GM18505 (cell line): ENCODE results near the gene SOX5.

ENCODE experiments used
- ATAC-seq: cut with Tn5 transposase; IDR thresholded peaks from one replicate; pipeline ENCODE4 v1.9.1; 2021; ENCODE audit not compliant: unreplicated experiment
- POLR2A ChIP-seq: IDR thresholded peaks from 4 replicates; pipeline ENCODE4 v1.6.1; 2011; ENCODE audit warnings: borderline replicate concordance; ENCODE audit not compliant: insufficient read depth, insufficient read length; ENCODE audit errors: extremely low read depth

The SOX5 gene

DNA sequence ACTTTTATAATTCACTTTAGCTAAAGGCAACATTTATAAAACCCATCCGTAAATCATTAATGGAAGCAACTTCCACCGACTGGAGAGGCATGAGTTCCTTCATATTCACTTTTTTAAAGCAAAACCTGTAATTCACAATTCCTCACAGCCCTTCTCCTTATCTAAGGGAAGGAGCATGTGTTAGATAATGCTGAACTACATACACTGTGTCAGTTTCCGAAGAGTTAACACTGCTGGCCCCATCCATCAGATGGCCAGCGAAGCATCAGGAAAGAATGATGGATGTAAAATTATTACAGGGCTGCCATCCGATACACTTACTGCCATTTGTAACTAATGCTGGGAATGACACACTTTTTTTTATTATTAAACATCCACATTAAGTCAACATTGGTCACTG is 392.8 kb downstream of the SOX5 start:
- no peak for TF ChIP-seq POLR2A
- no peak for ATAC-seq

DNA sequence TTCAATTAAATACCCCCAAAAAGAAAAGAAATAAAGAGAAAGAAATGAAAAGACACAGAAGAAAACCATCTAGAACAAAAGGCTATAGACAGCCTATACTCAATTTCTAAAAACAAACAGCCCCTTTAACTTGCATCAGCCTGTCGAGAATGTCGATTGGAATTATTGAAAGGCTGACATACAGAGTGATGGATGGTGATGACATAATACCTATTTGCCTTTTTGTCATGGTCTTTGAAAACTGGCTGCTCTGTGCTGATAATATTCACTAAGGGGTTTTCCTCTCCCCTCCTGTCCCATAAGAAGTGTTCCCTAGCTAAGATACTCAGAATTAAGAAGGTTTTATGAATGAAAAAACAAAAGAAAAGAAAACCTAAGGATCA is 393.7 kb downstream of the SOX5 start:
- ATAC-seq, result no peak
- no peak for TF ChIP-seq POLR2A

DNA sequence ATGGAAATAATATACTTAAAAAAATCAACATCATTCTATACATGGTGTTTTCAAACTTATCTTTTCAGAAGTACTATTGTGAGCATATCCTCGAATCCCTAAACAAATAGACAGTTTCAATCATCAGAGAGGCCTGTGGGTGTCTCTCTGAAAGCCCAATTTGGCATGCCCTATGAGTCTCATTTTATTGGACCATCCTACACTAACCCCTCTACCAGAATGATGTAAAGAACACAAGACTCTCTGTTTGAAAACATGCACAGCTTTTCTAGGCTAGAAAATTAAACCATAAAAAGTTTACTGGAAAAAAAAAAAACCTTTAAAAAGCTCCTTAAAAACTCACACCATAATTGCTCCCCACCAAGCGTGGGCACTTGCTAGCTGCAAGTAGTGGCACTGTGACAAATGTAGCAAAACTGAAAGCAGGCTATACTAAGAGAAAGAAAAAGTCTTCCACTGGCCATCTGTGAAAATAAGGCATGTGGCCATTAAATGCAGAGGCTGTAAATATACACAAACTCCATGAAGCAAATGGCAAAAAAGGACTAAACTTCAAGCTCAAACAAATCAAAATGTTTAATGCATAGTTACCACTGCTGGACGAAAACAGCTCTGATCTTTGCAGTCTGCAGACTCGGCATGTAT is 394.2 kb downstream of the SOX5 start:
- no peak for ATAC-seq
- TF ChIP-seq POLR2A, result no peak

DNA sequence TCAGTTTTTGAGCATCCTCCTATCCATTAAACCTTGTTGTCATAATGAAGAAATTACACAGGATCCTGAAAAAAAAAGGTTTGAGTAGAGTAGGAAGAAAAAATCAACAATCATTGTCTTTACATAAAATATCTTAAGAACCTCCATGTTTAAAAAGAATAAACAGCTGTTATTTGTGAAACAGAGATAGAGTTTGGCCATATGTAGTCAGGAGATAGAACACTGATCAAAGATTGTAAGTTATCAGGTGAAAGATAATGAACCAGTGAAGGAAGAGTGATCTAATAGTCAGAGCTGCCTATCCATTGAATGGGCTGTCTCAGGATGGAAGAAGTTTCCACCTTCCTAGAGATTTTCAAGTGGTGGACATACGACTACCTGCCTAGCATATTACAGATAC is 397.1 kb downstream of the SOX5 start:
- no peak for TF ChIP-seq POLR2A
- ATAC-seq, result no peak

DNA sequence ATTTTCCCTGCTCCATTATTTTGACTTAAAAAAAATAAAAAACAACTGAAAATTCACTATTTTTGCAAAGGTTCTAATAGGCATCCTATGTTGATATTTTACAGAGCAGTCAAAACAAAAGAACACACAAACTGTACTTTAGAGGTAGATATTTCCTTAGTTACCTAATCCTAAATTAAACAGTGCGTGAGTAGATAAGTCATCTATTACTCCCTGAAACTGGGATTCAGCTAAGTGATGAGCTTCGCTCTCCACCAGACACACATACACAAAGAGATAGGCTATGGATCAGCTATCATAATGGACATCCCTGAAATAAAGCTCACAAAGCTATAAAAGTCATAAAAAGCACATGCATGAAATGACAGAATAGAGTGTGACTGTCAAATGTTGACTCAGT is 398.7 kb downstream of the SOX5 start:
- no peak for ATAC-seq

DNA sequence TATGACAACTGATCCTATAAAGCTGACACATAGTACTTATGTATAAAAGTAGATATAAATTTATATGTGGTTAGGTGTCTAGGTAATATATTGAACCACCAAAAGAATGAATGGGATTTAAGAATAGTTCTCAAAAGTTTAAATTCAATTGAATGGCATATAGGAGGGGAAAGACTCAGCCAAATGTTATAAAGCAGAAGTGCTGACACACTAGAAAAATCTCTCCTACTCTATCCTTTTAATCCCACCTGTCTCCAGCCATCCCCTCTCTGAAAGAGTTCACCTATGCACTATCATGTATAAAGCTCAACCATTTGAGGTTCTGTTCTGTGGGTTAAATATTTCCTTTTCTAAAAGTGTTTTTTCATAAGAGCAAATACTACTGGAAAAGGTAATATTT is 400.7 kb downstream of the SOX5 start:
- ATAC-seq, result no peak
- no peak for TF ChIP-seq POLR2A

More for the DNA sequence above, 398.7 kb downstream of the SOX5 start:
- TF ChIP-seq POLR2A, result no peak

DNA sequence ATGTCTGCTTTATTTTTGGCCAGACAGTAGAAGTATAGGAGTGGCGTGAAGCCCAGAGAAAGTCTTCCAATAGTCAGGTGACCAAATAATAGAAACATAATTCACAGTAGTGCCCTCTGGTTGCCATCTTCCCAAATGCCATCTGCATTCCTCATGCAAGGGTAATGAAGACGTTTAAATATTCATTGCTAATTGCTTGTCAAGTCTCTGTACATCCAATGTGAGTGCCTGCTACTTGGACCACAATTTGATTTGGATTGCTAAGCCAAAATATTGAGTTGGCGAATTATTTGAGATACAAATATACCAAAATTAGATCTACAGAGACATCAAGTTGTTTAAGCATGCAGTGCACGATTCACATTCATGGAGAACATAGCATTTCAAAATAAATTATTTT is 402.7 kb downstream of the SOX5 start:
- no peak for ATAC-seq
- no peak for TF ChIP-seq POLR2A

DNA sequence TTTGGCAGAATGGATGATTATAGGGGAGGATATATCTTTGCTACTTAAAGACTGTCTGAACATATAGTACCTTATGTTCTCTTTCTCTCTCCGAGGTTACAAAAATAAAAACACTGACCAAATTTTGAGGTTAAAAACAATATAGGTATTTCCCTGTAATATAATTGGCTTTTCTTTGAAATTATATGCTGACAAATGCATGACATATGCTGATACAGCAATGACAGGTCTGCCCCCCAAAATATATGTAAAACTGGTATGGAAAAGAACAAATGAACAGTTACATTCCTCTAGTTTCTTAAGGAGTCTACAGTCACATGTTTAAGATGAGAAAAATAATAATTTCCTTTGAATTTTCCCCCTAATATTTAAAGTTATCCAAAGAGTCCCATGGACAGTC is 405.7 kb downstream of the SOX5 start:
- ATAC-seq, result no peak
- TF ChIP-seq POLR2A, result no peak

DNA sequence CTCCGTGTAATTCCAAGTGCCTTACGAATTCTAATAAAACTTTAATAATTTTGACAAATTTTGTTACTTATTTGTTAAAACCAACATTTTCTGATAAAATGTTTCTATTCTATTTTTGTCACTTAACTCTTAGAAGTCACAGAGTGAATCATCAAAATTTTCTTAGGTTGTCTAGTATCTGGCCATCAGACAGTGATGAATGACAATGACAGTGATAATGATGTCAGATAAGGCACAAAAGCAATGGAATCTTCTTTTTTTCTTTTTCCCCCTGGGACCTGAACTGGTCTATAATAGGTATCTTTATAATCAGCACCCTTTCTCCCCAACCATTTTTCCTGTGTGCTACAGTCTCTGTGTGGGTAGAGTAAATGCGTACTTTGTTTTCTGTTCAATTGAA is 407.3 kb downstream of the SOX5 start:
- no peak for TF ChIP-seq POLR2A

DNA sequence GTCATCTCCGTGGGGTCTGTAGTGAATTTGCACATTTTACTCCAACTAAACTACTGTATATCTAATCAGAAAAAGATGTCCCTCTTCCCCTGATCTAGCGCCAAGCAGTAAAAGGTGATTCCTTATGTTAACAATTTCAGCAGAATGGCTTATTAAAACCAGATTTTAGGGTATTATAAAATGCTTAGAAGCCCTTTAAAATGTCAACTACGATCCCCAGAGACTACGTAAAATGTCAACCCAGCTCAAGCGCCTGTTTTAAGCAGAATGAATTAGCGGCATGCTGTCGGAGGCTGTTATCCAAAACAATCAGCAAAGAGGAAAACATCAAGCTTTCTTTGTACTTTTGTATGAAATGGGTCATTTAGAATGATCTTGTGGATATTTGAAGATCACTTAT is 408.9 kb downstream of the SOX5 start:
- no peak for TF ChIP-seq POLR2A
- ATAC-seq, result no peak

More for the DNA sequence above, 407.3 kb downstream of the SOX5 start:
- no peak for ATAC-seq

DNA sequence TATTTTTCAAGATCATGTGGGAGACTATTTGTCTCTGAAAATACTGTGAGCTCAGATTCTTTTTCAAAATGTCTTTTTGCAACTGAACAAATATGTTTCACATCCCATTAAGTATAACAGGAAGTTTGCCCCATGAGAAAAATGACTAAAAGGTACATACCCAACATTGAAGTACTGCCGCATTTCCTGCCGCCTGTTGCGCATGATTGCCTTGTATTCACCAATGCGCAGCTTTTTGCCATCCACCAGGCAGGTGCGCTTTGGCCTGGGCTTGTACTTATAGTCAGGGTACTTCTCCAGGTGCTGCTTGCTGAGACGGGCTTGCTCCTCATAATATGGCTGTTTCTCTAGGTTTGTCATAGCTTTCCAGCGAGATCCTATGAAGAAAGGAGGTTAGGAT is 413.2 kb downstream of the SOX5 start:
- no peak for ATAC-seq
- no peak for TF ChIP-seq POLR2A

DNA sequence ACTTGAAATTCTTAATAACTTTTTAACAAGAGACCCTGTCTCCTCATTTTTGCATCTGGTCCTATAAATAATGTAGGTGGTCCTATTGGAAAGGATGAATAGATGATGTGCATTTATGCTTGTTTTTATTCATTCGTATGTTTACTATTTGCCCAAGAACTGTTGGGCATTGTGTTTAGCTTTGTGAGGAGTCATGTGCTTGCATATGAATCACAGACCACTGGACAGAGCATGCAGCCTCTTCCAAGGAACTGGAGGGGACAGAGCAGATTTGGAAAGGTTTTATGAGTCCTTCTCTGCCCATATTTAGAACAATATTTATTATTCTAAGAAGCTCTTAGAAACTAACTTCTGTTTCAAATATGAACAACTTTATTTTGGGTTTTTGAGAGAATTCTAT is 414.0 kb downstream of the SOX5 start:
- TF ChIP-seq POLR2A, result no peak
- ATAC-seq, result no peak

DNA sequence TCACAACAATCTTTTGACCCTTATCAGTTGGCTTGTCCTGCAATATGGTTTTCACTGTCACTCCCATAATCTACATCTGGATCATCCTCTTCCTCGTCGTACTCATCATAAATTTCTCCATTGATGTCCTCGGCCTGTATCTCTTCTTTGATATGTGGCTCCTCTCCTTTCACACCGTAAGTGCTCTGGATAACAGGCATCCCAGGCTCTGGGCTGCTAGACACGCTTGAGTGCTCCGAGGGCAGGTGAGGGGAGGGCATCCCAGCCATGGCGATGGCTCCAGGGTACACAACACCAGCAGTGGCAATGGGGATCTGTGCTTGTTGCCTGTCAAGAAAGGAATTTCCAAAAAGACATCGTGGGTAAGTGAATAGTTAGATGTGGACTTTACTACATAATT is 415.3 kb downstream of the SOX5 start:
- no peak for TF ChIP-seq POLR2A
- ATAC-seq, result no peak

DNA sequence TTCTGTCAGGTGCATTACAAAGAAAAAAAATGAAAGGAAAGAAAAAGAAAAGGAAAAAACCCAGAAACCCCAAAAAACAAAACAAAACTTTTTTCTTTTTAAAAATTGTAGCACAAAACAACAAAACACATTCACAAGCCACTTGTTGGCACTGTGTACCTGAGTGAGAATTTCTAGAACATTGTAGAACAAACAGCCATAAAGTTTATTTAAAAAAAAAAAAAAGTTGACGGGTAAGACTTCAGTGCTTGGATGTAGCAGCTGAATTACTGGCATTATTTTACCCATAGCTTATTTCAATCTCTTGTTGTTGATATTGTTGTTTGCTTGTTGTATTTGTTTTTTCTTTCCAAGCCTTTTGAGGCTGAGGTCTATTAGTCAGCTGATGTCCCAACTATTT is 415.8 kb downstream of the SOX5 start:
- no peak for ATAC-seq
- TF ChIP-seq POLR2A, result no peak

DNA sequence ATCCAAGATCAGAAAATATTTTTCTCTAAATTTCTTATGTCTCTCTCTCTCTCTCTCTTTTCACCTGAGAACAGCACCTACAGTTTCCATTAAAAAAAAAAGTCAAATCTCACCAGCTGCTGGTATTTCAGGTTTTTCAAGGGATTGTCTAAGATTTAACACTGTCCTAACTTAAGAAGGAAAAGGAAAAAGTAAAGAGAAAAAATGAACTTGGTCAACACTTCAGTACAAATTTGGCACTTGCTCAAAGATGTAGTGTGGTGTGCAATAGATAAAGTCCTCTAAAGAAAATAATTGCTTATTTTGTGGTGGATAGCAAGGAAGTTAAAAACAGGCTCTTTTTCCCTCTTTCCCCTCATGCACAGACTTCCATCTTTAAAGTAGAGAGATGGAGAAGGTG is 416.2 kb downstream of the SOX5 start:
- no peak for ATAC-seq
- no peak for TF ChIP-seq POLR2A
